Dermis microvascular lymphatic vessel endothelial cell (primary cell): ENCODE data around the gene CRELD2. TPM values are rescaled to one million over a fixed set of nuclear protein-coding genes. Genes with fewer than 3 reads are reported as not detected.

Experiments used
- DNase-seq, 2 donors: peaks; one replicate each; pipeline versions ENCODE4 v3.0.0 to v3.0.0-alpha.2; 2010; ENCODE audit warnings: low read depth in 2 of 2
- total RNA-seq: library from RNA; depleted of rRNA; stranded (reverse); fragments of >200 nt; gene quantifications from 2 replicates; pipeline ENCODE4 v1.2.1, GENCODE V29; 2014

Gene CRELD2
- total RNA-seq, 1 donor from 2014 or later: 47.5 TPM

DNA sequence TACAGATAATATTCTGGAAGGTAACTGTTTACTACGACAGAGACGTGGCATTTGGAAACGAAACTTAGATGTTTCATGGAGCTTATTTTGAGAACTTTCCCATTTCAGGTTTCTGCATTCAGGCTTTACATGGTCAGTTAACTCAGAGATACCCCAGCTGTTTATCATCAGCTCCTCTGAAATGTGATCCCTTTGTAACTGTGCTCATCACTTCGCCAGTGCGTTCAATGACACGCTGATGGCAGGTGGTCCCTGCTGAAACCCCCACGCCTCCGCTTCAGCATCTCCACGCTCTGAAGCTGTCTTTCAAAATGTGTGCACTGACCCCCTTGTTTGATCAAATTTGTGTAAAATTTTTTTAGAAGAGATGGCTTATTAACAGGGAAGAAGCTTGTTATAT lies 30.7 kb upstream of the CRELD2 start:
- no peak for DNase-seq

DNA sequence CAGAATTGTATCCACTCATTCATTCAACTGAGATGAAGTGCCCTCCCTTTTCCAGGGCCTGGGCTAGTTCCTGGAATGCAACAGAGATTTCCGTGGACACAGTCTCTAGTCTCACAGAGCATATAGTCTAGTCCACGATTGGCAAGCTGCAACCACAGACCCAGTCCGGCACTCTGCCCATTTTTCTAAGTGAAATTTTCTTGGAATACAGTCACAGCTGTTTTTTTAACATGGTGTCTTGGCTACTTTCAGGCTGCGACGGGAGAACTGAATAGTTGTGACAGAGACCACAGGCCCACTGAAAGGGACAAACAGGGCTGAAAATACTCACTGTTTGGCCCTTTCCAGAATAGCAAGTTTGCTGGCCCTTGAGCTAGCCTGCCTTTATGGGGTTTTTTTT lies 29.4 kb upstream of the CRELD2 start:
- DNase-seq: no peak

DNA sequence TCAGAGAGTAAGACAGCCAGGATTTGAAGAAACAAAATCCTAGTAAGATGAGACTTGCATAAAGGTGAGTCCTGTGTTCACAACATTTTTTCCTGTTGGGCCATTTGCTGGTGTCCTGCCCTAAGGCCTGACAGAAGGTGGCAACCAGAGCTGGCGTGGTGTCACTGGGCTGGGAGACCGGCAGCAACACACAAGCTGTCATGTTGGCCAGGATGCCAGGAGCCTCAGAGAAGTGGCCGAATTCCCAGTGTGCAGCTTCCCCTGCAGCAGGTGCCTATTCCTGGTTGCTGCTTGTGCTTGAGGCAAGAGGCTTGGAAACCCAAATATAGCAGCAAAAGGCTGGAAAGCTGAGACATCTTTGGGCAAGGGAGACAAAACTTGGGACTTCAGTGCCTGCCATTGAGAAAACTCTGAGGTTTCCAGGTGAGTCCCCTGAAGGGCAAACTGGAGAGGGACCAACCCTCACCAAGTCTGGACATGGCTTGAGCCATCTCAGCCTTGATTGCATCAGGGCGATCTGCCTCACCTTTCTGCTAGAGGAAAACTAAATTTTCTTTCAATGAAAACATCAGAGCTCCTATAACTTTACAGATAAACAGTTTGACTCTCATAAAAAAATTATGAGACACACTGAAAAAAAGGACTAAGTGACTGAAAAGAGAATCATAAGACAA lies 26.1 kb upstream of the CRELD2 start:
- DNase-seq: no peak

DNA sequence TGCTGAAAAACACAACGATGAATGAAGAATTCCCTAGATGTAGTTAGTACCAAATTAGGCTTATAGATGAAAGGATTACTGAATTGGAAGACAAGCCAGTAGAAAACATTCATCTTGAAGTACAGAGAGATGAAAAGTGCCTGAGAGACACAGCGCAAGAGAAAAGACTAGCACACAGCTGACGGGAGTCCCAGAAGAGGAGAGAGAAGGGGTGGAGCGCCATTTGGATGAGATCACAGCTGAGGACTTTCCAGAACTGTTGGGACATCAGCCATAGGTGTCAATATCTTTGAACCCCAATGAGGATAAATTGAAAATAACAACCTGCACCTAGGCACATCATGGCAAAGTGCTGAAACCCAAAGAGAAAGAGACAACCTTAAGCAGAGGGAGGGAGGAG lies 25.4 kb upstream of the CRELD2 start:
- DNase-seq: no peak

DNA sequence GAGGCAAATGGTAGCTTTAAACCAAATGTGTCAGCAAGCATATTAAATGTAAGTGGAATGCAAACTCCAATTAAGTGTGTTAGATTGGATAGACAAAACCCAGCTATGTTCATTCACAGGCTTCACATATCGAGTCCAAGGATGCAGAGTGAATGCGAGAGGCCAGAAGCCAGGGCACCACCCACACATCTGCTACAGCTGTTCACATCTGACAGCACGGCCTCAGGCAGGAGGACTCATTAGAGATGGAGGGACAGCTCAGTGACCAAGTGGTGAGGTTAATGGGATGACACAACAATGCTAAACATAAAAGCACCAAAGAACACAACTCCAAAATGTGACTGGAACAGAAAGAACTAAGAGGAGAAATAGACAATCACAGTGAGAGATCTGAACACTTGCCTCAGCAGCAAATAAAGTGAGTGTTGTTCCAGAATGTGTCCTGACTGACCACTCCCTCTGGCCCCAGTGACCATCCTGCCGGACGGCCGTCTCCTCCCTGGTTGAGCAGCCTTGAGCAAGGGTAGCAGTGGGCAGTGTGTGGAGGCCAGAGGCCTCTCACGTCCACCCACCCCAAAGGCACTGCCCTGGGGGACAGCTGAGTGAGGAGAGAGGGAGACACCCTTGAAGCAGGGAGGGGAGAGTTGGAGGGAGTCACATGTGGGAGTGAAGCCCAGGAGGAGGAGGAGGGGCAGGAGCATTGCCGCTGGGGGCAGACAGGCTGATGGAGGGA lies 23.9 kb upstream of the CRELD2 start:
- no peak for DNase-seq

DNA sequence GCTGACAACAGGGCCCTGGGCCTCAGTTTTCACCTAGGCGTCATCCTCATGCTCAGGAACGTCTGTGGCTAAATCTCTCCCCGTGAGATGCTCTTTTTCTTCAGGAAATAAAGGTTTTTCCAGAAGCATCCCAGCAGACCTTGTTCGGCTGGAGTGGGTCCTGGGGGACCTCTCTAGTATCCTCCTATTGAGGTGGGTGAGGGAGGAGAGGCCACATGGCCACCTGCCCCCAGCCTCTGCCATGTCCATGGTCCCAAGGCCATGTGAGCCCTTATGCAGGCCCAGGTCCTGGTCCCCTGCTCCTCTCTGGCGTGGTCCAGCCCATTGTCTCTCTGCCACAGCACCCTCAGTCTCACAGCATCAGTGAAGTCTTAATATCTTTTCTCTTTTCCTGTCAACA lies 22.2 kb upstream of the CRELD2 start:
- no peak for DNase-seq

DNA sequence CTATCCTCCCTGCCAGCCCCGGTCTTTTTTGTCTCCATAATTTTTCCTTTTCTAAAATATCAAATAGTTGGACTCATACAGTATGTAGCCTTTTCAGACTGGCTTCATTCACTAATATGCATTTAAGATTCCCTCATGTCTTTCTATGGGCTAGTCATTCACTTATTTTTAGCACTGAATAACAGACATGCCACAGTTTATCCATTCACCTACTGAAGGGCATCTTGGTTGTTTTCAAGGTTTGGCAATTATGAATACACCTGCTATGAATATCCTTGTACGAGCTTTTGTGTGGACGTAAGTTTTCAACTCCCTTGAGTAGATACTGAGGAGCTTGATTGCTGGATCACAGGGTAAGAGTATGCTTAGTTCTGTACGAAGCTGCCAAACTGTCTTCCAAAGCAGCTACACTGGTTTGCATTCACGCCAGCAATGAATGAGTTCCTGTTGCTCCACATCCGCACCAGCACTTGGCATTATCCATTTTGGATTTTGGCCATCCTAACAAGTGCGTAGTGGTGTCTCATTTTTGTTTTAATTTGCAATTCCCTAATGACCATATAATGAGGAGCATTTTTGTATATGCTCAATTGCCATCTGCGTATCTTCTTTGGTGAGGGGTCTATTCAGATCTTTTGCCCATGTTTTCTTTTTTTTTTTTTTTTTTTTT lies 21.3 kb upstream of the CRELD2 start:
- no peak for DNase-seq

DNA sequence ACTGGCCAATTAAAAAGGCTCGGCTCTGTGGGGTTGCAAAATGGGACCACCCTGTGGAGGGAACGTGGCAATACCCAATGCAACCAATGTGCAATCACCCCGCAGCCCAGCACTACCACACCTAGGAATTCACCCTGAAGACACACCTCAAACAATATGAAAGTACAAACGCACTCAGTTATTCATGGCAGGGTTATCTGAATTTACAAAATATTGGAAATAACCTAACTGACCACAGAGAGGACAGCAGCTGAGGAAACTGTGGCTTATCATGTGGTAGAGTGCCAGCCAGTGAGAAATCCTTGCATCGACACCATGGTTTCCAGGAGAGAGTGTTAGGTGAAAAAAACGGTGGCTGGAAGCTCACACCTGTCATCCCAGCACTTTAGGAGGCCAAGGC lies 18.9 kb upstream of the CRELD2 start:
- no peak for DNase-seq

DNA sequence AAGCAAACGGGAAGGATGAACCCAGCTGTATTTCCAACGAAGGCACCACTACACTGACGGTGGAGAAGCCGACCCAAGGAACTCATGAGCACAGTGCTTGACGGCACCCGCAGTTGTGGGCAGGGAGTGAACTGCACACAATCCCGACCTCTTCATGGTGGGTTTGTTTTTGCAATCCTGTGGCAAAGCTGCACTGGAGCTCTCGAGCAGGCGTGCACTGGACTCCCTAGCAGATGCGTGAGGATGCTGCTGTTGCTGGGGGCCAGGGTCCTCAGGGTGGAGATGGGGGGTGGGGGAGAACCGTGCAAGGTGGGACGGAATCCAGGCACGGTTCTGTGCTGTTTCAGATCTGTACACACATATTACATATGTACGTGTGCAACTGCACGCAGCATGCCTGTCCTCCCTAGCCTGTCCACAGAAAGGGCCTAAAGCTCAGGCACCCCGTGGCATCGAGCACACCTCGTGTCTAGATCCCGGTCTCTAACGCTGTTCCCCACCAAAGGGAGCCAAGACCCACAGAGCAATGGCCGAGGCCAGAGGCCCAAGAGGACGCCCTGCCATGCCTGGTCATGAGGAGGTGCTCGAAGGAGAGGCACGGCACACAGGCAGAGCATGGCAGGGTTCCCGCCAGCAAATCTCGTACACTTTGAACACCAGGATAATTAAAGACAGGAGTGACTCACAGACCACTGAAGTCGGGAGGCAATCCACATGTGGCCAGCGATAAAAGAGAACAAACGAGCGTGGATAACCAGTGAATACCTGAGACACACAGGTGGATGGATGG lies 17.8 kb upstream of the CRELD2 start:
- no peak for DNase-seq

DNA sequence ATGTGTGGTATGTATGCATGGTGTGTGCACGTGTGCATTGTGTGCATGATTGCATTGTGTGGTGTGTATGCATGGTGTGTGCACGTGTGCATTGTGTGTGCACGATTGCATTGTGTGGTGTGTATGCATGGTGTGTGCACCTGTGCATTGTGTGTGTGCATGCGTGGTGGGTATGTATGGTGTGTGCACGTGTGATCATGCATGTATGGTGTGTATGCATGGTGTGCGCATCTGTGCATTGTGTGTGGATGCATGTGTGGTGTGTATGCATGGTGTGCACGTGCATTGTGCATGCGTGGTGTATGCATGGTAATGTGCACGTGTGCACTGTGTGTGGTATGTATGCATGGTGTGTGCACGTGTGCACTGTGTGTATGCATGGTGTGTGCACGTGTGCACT lies 17.0 kb upstream of the CRELD2 start:
- no peak for DNase-seq

DNA sequence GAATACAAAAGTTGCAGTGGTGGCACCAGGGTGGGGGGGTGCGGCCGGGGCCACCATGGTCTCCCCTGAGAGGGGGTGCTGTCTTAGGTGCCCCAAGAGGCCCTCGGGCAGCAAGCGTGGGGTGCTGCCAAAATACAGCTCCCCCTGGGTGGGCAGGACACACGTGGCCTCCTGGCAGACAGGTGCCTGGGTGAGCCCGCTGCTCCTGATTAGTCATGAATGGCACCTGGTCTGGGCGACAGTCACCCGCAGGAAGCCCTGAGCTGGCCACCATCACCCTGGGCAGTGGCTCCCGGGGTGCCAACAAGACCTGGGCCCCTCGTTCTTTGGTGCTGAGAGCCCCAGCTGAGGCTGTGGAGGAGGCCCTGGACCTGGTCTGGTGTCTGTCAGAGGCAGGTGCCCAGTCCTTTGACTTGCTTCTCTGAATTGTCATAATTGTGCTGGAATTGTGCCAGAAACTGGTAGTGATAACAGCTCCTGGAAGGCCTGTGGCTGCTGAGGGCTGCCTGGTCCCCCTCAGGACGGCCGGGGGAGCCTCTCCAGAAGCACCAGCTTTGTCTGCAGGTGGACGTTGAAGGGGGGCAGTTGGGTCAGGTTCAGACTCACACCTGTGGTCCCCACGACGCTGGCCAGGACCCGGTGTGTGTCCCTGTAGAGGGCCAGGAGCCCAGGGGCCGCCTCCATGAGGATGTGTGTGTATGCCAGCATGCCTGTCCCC lies 15.0 kb upstream of the CRELD2 start:
- no peak for DNase-seq

DNA sequence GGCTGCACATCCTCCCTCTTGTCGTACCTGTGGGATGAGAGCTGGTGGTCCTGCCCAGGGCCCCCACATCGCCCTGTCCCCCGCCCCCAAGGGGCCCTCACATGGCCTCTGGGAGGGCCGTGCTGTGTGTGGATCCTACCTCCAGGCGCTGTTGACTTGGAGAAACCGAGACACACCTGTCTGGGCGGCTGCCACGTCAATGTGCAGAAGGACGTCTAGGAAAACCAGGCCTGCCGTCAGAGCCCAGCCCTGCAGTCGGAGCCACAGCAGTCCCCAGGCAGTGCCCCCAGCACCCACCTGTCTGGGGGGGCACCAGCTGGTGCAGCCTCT lies 14.4 kb upstream of the CRELD2 start:
- DNase-seq: no peak

DNA sequence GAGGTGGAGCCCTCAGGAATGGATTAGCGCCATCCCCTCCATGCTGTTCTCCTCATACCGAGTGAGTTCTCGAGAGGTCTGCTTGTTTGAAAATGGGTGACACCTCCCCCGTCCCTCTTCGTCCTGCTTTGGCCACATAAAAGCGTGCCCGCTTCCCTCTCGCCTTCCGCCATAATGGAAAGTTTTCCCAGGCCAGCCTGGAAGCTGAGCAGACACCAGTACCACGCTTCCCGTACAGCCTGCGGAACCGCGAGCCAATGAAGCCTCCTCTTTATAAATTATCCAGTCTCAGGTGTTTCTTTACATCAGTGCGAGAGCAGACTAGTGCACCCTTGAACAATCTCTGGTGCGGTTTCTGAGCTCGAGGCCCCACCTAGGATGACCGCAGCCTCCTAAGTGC lies 13.0 kb upstream of the CRELD2 start:
- no peak for DNase-seq

DNA sequence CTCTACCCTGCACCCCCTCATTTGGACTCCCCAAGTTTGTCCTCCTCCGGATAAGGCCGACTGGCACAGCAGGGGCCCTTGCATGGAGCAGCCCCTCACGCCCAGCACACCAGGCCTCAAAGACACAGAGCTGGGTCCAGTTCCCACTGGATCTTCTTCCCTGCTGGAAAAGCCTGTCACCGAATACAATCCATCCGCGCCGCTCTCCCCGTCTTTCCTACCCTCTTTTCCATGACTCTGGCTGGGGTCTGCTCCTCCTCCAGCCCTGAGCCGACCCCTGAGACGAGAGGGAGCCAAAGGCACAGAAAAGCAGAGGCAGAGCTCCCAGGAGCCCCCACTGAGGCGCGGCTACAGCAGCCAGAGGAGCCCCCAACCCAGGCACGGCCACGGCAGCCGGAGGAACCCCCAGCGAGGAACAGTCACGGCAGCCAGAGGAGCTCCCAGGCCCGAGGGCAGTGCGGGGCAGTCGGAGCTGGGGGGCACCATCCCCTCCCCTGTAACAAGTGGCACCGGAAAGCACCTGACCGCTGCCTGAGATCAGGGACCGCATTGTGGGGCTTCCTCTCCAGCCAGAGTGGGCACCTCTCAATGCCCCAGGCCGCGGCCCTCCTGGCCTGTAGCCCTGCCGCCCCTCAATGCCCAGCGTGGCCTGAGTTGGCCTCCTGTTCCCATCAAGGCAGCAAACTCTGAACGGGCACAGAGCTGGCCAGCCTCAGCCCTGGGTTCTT lies 12.2 kb upstream of the CRELD2 start:
- DNase-seq: no peak

DNA sequence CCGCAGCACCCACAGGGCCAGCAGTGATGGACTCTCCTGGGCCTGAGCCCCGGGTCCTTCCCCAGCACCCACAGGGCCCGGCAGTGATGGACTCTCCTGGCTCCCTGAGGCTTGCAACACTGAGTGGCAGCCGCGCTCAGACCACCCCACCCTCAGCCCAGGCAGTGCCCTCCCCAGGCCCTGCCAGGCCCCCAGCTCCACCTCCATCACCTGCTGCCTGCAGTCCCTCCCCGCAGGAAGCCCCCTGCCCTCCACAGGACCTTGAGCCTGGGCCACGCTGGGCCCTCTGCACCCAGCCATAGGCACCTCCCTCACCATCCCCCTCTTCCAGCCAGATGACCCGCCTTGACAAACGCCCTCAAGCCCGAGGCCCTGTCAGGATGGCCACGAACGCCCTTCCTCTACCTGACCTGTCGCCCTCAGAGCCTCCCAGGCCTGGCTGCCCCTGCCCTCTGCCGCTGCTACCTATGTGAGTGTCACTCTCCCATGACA lies 11.6 kb upstream of the CRELD2 start:
- DNase-seq: no peak

DNA sequence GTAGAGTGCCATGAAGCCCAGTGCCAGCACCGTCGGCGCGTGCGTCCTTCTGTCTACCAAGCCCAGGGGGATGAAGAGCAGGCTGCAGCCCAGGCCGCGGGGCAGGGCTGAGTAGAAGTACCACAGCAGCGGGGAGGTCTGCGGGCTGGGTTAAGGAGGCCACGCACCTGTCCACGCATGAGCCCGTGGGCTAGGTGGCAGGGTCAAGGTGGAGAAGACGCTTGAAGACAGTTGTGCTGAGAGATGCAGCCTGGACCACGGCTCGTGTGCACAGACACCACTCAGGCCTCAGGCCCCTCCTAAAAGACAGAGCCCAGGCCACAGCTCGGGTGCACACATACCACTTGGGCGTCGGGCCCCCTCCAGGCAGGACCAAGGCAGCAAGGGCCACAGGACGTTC lies 10.6 kb upstream of the CRELD2 start:
- no peak for DNase-seq

DNA sequence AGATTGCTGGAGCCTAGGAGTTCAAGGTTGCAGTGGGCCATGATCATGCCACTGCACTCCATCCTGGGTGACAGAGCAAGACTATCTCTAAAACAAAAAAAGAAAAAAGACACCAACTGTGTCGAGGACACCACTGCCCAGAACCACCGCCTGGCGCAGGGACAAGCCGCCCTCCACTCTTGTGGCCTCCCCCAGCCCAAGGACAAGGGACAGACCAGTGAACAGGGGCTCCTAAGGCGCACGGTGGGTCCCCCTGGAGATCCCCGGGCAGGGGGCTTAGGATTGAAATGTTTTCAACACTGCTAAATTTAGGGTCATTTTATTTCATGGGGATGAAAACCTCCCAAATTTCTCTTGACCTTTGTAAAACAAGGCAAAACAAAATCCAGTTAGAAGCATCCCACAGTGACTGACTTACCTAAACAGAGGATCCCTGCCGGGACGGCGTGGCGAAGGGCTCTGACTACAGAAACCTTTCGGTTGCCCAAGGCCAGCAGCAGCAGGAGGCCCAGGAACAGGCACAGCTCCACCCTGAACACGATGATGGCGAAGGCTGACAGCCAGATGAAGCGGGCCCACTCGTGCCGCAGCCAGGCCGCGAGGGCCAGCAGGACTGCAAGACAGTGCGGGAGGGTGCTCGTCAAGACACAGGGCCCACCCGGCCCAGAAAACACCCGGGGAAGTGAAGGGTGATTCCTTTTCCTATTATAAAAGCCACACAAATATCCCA lies 8.8 kb upstream of the CRELD2 start:
- no peak for DNase-seq

DNA sequence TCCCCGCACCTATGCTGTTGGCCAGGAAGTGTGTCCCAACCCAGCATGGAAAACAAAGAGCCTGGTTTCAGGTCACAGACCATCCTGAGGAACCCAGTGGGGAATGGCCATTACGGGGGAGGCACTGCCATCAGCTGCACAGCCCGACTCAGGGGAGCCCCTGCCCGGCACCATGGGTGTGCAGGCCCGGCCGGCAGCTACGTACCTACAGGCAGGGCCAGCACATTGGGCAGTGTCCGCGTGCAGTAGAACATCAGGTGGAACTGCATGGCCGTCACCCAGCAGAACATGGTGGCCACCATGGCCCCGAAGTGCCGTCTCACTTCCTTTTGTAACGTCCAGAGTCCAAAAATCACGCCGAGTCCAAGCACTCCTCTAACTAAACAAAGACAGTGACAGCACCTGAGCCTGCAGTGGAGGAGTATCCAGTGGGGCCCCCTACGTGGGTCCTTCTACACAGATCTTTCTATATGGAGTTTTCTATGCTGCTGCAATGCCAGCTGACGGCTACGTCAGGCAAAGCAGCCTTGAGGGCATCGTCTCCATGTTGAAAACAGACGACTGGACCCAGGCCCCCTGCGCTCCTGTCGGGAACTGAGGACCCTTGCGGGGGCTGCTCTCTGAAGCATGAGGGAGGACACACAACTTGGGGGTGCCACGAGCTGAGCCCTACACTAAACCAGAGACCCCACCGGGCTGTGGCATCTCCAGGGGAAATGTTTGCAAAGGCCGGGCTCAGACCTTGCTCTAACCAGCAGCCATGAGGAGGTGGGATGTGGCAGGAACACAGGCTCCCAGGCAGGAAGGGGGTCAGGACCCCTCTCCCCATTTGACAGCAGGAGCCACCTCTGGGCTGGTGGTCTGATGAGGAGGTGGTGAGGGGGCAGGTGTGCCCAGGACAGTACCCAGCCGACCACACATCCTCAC lies 7.9 kb upstream of the CRELD2 start:
- no peak for DNase-seq
